ENCODE results near the gene ZNF44.
"Not testable (repeated sequence)": the region's sequence is repeated elsewhere in the genome, so short reads cannot be mapped to it uniquely, and the experiment has no call there.

GRCh38 chr19:12308891-12309290 is 14.2 kb upstream of the ZNF44 start:
- TF ChIP-seq EZH2 (IDR thresholded peaks at IDR 0.05; ENCODE audit: insufficient read depth, poor library complexity, severe bottlenecking); EZH2phosphoT487 (IDR thresholded peaks at IDR 0.05; ENCODE audit: insufficient read depth, low read depth): not testable (repeated sequence)

Measured in GM23248 (cell line).